Cardiac muscle cell (in vitro differentiated cells and primary cell): ENCODE data around the gene JAKMIP1. TPM values are rescaled to one million over a fixed set of nuclear protein-coding genes. Genes with fewer than 3 reads are reported as not detected.
A peak's percentile ranks its signal among the peaks of the same experiment; 100 is the strongest.

Experiments used
- DNase-seq, 2 donors: peaks; one replicate each; pipeline versions ENCODE4 v3.0.0 to v3.0.0-alpha.2; 2010 to 2017; ENCODE audit warnings: low read depth in 1 of 2, low spot score in 1 of 2
- H3K27ac ChIP-seq: fragments of 200-600 bp; sonication (generic); 2 replicates; pipeline ENCODE4 v1.5.1; 2016
- H3K27me3 ChIP-seq: fragments of 200-600 bp; sonication (generic); 2 replicates; pipeline ENCODE4 v1.6.0; 2016; ENCODE audit warnings: control low read depth
- H3K36me3 ChIP-seq: fragments of 200-600 bp; sonication (generic); 2 replicates; pipeline ENCODE4 v1.5.1; 2016; ENCODE audit warnings: control low read depth
- H3K4me1 ChIP-seq: fragments of 200-600 bp; sonication (generic); 2 replicates; pipeline ENCODE4 v1.8.1; 2017; ENCODE audit warnings: low read depth, mild to moderate bottlenecking, mixed run types
- H3K4me3 ChIP-seq: fragments of 200-600 bp; sonication (generic); 2 replicates; pipeline ENCODE4 v1.5.1; 2016; ENCODE audit warnings: mild to moderate bottlenecking
- H3K9me3 ChIP-seq: fragments of 200-600 bp; sonication (generic); 2 replicates; pipeline ENCODE4 v1.5.1; 2017; ENCODE audit warnings: low read depth, mild to moderate bottlenecking, control low read depth
- polyA plus RNA-seq: library from polyadenylated mRNA; unstranded; fragments of >200 nt; fragmentation: Nextera tagmentation; extraction: Ambion mirVana; gene quantifications from 2 replicates; pipeline ENCODE4 v1.2.1, GENCODE V29; 2016
- total RNA-seq: library from RNA; depleted of rRNA; stranded (reverse); fragments of >200 nt; gene quantifications from 2 replicates; pipeline ENCODE4 v1.2.3, GENCODE V29; 2016
- TF ChIP-seq, protein P1 (sequence below): IDR thresholded peaks from 2 replicates; pipeline ENCODE4 v1.5.1; 2012; ENCODE audit warnings: low read depth, mild to moderate bottlenecking, low read length

The JAKMIP1 gene
- total and polyA plus RNA-seq, 2 experiments from 2014 or later = 0.68 to 1.2 TPM

- no peak overlapping the region for H3K4me3 ChIP-seq
- H3K9me3 ChIP-seq = no peaks in the 10 kb centered on the region
- H3K4me1 ChIP-seq = no peaks in the 10 kb centered on the region
- TF ChIP-seq, protein P1, sequence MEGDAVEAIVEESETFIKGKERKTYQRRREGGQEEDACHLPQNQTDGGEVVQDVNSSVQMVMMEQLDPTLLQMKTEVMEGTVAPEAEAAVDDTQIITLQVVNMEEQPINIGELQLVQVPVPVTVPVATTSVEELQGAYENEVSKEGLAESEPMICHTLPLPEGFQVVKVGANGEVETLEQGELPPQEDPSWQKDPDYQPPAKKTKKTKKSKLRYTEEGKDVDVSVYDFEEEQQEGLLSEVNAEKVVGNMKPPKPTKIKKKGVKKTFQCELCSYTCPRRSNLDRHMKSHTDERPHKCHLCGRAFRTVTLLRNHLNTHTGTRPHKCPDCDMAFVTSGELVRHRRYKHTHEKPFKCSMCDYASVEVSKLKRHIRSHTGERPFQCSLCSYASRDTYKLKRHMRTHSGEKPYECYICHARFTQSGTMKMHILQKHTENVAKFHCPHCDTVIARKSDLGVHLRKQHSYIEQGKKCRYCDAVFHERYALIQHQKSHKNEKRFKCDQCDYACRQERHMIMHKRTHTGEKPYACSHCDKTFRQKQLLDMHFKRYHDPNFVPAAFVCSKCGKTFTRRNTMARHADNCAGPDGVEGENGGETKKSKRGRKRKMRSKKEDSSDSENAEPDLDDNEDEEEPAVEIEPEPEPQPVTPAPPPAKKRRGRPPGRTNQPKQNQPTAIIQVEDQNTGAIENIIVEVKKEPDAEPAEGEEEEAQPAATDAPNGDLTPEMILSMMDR = no peak
- no peak for DNase-seq
- H3K36me3 ChIP-seq = no peaks in the 10 kb centered on the region
- no peaks in the 10 kb centered on the region for H3K27me3 ChIP-seq
- no peak overlapping the region for H3K27ac ChIP-seq
Measured at GRCh38 chr4:6241062-6241845, 40.9 kb upstream of the JAKMIP1 start.

- Histone ChIP-seq H3K36me3 (no peaks in the 10 kb centered on the region), H3K27ac (no peak overlapping the region), H3K4me3 (no peak overlapping the region), H3K4me1 (no peaks in the 10 kb centered on the region), H3K27me3 (no peaks in the 10 kb centered on the region), H3K9me3 (no peaks in the 10 kb centered on the region)
- no peak for DNase-seq
- TF ChIP-seq, protein P1 = no peak
Measured at GRCh38 chr4:6239968-6240367, 39.6 kb upstream of the JAKMIP1 start.

- no peak for DNase-seq
- Histone ChIP-seq H3K27ac (no peak overlapping the region), H3K4me1 (no peaks in the 10 kb centered on the region), H3K36me3 (no peaks in the 10 kb centered on the region), H3K27me3 (no peaks in the 10 kb centered on the region), H3K4me3 (no peak overlapping the region), H3K9me3 (no peaks in the 10 kb centered on the region)
- TF ChIP-seq, protein P1 = no peak
Measured at GRCh38 chr4:6239486-6239885, 39.1 kb upstream of the JAKMIP1 start.

DNA sequence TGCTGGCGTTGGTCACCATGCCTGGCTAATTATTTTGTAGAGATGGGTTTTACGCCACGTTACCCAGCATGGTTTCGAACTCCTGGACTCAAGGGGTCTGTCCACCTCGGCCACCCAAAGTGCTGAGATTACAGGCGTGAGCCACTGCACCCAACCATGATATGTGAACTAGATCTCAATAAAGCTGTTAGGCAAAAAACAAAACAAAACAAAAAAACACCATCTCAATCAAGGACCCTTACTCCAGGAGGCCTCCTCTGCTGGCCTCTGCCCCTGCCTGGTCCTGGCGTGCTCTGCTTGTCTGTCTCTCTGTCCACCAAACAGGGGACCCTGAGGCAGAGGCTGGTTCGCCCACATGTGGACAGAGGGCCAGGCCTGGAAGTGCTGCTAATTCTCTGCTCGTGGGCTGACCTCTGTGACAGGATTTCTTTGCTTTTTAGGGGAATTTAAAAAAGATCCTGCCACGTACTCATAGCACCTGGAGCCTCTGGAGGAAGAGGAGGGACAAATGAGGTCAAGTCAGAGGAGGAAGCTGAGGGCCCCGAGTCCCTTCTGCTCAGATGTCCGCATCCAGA lies 36.6 kb upstream of the JAKMIP1 start:
- H3K36me3 ChIP-seq = no peaks in the 10 kb centered on the region
- no peaks in the 10 kb centered on the region for H3K27me3 ChIP-seq
- TF ChIP-seq, protein P1 = no peak
- no peak for DNase-seq
- no peak overlapping the region for H3K4me3 ChIP-seq
- H3K4me1 ChIP-seq = no peaks in the 10 kb centered on the region
- H3K27ac ChIP-seq = no peak overlapping the region
- no peaks in the 10 kb centered on the region for H3K9me3 ChIP-seq

- TF ChIP-seq, protein P1 = no peak
- Histone ChIP-seq H3K9me3 (no peaks in the 10 kb centered on the region), H3K27ac (no peak overlapping the region), H3K4me3 (no peak overlapping the region), H3K27me3 (no peaks in the 10 kb centered on the region), H3K4me1 (no peaks in the 10 kb centered on the region), H3K36me3 (no peaks in the 10 kb centered on the region)
- DNase-seq = peak in 1 of 2 donors; percentile 4
Measured at GRCh38 chr4:6235901-6236640, 35.7 kb upstream of the JAKMIP1 start.
